Measurements from ENCODE around the gene RNF208. TPM values are rescaled to one million over a fixed set of nuclear protein-coding genes. Genes with fewer than 3 reads are reported as not detected.
"Not testable (repeated sequence)": the region's sequence is repeated elsewhere in the genome, so short reads cannot be mapped to it uniquely, and the experiment has no call there.

The RNF208 gene
- polyA plus RNA-seq, 3 donors from 2014 or later: not detected

- Mint-ChIP-seq H3K4me1 (peaks cover 0 to 6% of the 10 kb centered on the region in 2 donors), H3K27ac (no peak overlapping the region), H3K9me3 (no peaks in the 10 kb centered on the region), H3K27me3 (ENCODE audit: low read depth in 3 of 3) (peaks cover 0 to 7% (median 3%) of the 10 kb centered on the region in 3 donors), H3K4me3 (no peak overlapping the region), H3K36me3 (peaks cover 0 to 7% (median 0%) of the 10 kb centered on the region in 3 donors)
- DNase-seq: no peak
These were observed 40.9 kb upstream of the RNF208 start for GRCh38 chr9:137262909-137263285.

GRCh38 chr9:137262173-137262908 is 40.3 kb upstream of the RNF208 start:
- not testable (repeated sequence) for H3K9me3 Mint-ChIP-seq; H3K4me1 Mint-ChIP-seq; H3K36me3 Mint-ChIP-seq; H3K4me3 Mint-ChIP-seq; DNase-seq; H3K27ac Mint-ChIP-seq; H3K27me3 Mint-ChIP-seq (ENCODE audit: low read depth in 3 of 3)

- H3K36me3 Mint-ChIP-seq: peaks cover 0 to 7% (median 0%) of the 10 kb centered on the region in 3 donors
- peak overlapping the region in 2 of 6 donors; percentile 18 to 45 for H3K27ac Mint-ChIP-seq
- H3K9me3 Mint-ChIP-seq: peaks cover 0 to 2% (median 0%) of the 10 kb centered on the region in 6 donors
- peaks cover 0 to 6% (median 4%) of the 10 kb centered on the region in 3 donors for H3K27me3 Mint-ChIP-seq (ENCODE audit: low read depth in 3 of 3)
- no peak for DNase-seq
- H3K4me1 Mint-ChIP-seq: peaks cover 15 to 24% of the 10 kb centered on the region in 2 donors
- H3K4me3 Mint-ChIP-seq: peak overlapping the region; percentile 57 to 92 (median 83)
These were observed 34.8 kb upstream of the RNF208 start for GRCh38 chr9:137256856-137257255.

GRCh38 chr9:137256362-137256761 is 34.3 kb upstream of the RNF208 start:
- Mint-ChIP-seq H3K27me3 (ENCODE audit: low read depth in 3 of 3) (peaks cover 0 to 5% (median 4%) of the 10 kb centered on the region in 3 donors), H3K27ac (peak overlapping the region in 1 of 6 donors; percentile 66), H3K4me3 (peak overlapping the region; percentile 83 to 92 (median 88)), H3K9me3 (peaks cover 0 to 2% (median 0%) of the 10 kb centered on the region in 6 donors), H3K36me3 (peaks cover 0 to 3% (median 0%) of the 10 kb centered on the region in 3 donors), H3K4me1 (peaks cover 15 to 20% of the 10 kb centered on the region in 2 donors)
- no peak for DNase-seq

GRCh38 chr9:137255448-137256114 is 33.5 kb upstream of the RNF208 start:
- H3K36me3 Mint-ChIP-seq: peaks cover 0 to 3% (median 0%) of the 10 kb centered on the region in 3 donors
- peak overlapping the region; percentile 83 to 92 (median 88) for H3K4me3 Mint-ChIP-seq
- H3K27me3 Mint-ChIP-seq (ENCODE audit: low read depth in 3 of 3): peaks cover 0 to 5% (median 4%) of the 10 kb centered on the region in 3 donors
- H3K9me3 Mint-ChIP-seq: peaks cover 0 to 2% (median 0%) of the 10 kb centered on the region in 6 donors
- peak overlapping the region in 4 of 6 donors; percentile 65 to 84 (median 74) for H3K27ac Mint-ChIP-seq
- DNase-seq: no peak
- peaks cover 15 to 20% of the 10 kb centered on the region in 2 donors for H3K4me1 Mint-ChIP-seq

GRCh38 chr9:137254624-137255447 is 32.8 kb upstream of the RNF208 start, which contains the start of gene NELFB:
TSS of gene NELFB (plus strand) at chr9:137255327.
- Mint-ChIP-seq H3K4me1 (peaks cover 15 to 20% of the 10 kb centered on the region in 2 donors), H3K27me3 (ENCODE audit: low read depth in 3 of 3) (peaks cover 0 to 4% (median 3%) of the 10 kb centered on the region in 3 donors), H3K9me3 (peaks cover 0 to 2% (median 0%) of the 10 kb centered on the region in 6 donors), H3K36me3 (peaks cover 0 to 3% (median 0%) of the 10 kb centered on the region in 3 donors), H3K27ac (peak within 1 kb of the TSS in 5 of 6 donors; percentile 65 to 84 (median 82)), H3K4me3 (peak within 1 kb of the TSS; percentile 83 to 92 (median 88))
- DNase-seq: peak; percentile 97 to 98 (median 97)

- Mint-ChIP-seq H3K36me3 (no peaks in the 10 kb centered on the region), H3K27ac (peak overlapping the region in 5 of 6 donors; percentile 37 to 83 (median 60)), H3K4me3 (peak overlapping the region; percentile 80 to 86 (median 85)), H3K27me3 (ENCODE audit: low read depth in 3 of 3) (peaks cover 0 to 4% (median 3%) of the 10 kb centered on the region in 3 donors), H3K4me1 (peaks cover 15 to 20% of the 10 kb centered on the region in 2 donors), H3K9me3 (peaks cover 0 to 2% (median 0%) of the 10 kb centered on the region in 6 donors)
- DNase-seq: no peak
These were observed 31.9 kb upstream of the RNF208 start for GRCh38 chr9:137253717-137254623.

DNA sequence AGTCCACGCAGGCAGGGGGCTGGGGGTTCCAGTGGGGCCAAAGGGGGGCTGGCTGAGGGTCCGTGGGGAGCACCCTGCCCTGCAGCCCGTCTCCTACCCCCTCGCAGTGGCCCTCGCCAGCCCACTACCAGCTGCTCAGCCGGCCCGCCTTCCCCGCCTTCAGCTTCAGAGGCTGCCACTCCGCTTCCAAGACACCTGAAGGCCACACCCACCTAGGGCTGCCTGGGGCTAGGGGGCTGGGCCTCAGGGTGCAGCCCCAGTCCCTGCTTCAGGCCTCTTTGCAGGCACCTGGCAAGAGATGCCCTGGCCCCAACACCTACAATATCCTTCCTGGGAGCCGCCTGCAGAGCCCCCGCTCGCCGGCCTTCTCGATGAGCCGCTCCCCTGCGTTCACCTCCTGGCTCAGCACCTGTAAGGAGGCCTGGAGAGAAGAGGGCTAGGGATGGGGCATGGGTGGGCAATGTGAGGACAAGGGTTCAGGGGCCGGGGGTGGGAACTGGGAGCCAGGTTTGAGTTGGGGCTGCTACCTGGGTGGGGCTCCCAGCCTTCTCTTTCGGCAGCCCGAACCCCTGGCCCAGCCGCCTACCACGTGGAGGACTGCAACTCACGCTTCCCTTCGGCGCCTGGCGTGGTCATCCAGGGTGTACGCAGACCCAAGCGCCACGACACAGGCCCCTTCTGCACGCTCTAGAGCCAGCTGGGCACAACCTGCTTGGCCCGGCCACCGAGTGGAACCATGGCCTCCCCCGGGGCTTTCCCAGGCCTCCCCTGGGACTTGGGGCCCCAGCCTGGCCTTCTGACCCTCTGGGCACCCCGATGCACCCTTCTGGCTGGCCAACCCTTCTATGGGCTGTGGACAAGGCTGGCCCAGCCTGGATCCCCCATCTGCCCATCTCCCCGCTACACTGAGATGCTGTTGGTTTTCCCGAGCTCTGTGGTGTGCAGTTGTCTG is 30.8 kb upstream of the RNF208 start:
- Mint-ChIP-seq H3K36me3 (no peaks in the 10 kb centered on the region), H3K4me3 (peak overlapping the region in 1 of 5 donors; percentile 12), H3K27ac (no peak overlapping the region), H3K27me3 (ENCODE audit: low read depth in 3 of 3) (peaks cover 0 to 4% (median 3%) of the 10 kb centered on the region in 3 donors), H3K9me3 (peaks cover 0 to 2% (median 0%) of the 10 kb centered on the region in 6 donors), H3K4me1 (peaks cover 15 to 20% of the 10 kb centered on the region in 2 donors)
- no peak for DNase-seq

- Mint-ChIP-seq H3K36me3 (no peaks in the 10 kb centered on the region), H3K27me3 (ENCODE audit: low read depth in 3 of 3) (peaks cover 0 to 5% (median 3%) of the 10 kb centered on the region in 3 donors), H3K9me3 (peaks cover 0 to 2% (median 0%) of the 10 kb centered on the region in 6 donors), H3K4me3 (no peak overlapping the region), H3K27ac (no peak overlapping the region), H3K4me1 (peaks cover 14% of the 10 kb centered on the region in 2 donors)
- DNase-seq: no peak
These were observed 29.6 kb upstream of the RNF208 start for GRCh38 chr9:137251490-137252268.

- H3K27me3 Mint-ChIP-seq (ENCODE audit: low read depth in 3 of 3): peaks cover 0 to 5% (median 3%) of the 10 kb centered on the region in 3 donors
- no peak within 1 kb of the TSS for H3K4me3 Mint-ChIP-seq
- H3K27ac Mint-ChIP-seq: no peak within 1 kb of the TSS
- H3K4me1 Mint-ChIP-seq: peaks cover 9% of the 10 kb centered on the region in 2 donors
- no peak for DNase-seq
- no peaks in the 10 kb centered on the region for H3K36me3 Mint-ChIP-seq
- peaks cover 0 to 2% (median 0%) of the 10 kb centered on the region in 6 donors for H3K9me3 Mint-ChIP-seq
These were observed 29.1 kb upstream of the RNF208 start, which contains the start of gene STPG3 for GRCh38 chr9:137251194-137251461. TSS of gene STPG3 (plus strand) at chr9:137251286. CDS start at chr9:137251287, 1 bp downstream.
